Right renal cortex interstitium (tissue), 3 donors: Measurements from ENCODE around the gene WDR47. TPM values are rescaled to one million over a fixed set of nuclear protein-coding genes. Genes with fewer than 3 reads are reported as not detected.
"Not testable (repeated sequence)": the region's sequence is repeated elsewhere in the genome, so short reads cannot be mapped to it uniquely, and the experiment has no call there.

Experiments
- DNase-seq, 3 donors: peaks; one replicate each; pipeline ENCODE4 v3.0.0-alpha.2; 2013; ENCODE audit warnings: low read depth in 3 of 3, low spot score in 2 of 3
- polyA plus RNA-seq, 3 donors: library from polyadenylated mRNA; unstranded; fragments of 120-200 nt; gene quantifications; one replicate each; pipeline ENCODE4 v1.2.1, GENCODE V29; 2013; ENCODE audit not compliant: insufficient read length in 3 of 3

Gene WDR47
- polyA plus RNA-seq, 3 donors: 14.4 to 15.6 (median 14.9) TPM

- no peak for DNase-seq
These were observed 14.2 kb upstream of the WDR47 start for GRCh38 chr1:109056064-109056463.

DNA sequence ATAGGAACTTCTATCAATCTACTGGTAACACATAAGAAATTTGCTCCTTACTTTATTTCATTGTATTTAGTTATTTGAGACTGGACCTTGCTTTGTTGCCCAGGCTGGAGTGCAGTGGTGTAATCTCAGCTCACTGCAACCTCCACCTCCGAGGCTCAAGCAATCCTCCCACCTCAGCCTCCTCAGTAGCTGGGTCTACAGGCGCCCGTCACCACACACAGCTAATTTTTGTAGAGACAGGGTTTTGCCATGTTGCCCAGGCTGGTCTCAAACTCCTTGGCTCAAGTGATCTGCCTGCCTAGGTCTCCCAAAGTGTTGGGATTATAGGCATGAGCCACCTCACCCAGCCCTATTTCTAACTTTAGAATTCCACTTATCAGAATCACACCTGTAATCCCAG lies 10.2 kb upstream of the WDR47 start:
- DNase-seq: not testable (repeated sequence)

- peak in 1 of 3 donors; percentile 26 for DNase-seq
These were observed 8.5 kb upstream of the WDR47 start for GRCh38 chr1:109050228-109050995.

- DNase-seq: no peak
These were observed 6.4 kb upstream of the WDR47 start for GRCh38 chr1:109048335-109048734.

DNA sequence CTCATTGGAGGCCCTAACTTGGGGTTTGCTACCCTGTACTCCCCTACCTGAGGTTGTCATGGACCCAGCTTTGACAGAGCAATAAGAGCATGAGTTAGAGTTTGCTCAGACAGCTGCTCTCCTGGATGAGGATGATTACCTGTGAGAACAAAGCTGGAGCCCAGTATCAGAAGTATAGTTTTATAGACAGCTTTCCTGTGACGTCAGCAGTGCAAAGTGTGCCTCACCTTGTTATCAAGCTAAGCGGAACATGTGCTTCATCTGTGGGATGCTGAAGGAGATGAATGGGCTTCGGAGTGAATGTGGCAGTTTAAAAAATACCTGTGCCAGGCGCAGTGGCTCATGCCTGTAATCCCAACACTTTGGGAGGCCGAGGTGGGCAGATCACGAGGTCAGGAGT lies 5.4 kb upstream of the WDR47 start:
- no peak for DNase-seq

DNA sequence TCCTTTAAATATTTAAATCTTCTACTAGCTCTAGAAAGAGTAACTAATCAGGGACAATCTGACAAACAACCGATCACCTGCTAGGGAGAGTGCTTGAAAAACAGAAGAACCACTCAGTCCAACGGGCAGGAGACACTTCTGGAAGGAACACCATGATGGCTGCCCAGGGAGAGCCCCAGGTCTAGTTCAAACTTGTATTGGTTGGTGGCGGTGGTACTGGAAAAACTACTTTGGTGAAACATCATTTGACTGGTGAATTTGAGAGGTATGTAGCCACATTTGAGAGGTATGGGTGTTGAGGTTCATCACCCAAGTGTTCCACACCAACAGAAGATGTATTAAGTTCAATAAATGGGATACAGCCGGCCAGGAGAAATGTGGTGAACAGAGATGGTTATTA lies 4.8 kb upstream of the WDR47 start:
- DNase-seq: no peak

GRCh38 chr1:109045595-109045994 lies 3.7 kb upstream of the WDR47 start:
- no peak for DNase-seq

DNA sequence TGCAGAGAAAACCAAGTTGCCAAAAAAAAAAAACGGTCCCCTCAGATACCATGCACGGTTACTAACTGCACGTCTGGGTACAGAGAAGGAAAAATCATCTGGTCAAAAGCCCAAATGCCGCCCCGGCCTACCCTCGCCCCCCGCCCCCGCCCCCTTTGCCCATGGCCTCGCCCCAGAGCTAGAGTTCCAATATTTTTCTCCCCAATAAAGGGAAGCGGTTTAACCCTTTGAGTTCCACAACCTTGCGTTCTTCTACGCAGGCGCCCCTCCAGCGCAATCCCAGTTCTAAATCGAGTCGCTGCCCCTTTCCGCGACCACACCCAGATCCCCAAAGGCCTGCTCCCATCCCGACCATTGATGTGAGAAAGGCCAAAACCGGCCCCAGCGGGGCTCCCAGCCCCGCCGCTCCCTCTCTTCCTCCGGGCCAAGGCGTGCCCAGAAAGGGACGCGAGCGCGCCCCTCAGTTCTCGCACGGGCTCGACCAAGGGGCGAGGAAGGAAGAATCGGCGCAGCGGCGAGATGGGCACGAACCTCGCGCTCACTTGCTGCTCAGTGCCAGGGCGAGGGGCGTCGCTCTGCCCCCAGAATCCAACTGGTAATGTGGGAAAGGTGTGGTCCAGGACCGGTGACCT lies 797 bp downstream of the WDR47 start:
- no peak for DNase-seq

DNA sequence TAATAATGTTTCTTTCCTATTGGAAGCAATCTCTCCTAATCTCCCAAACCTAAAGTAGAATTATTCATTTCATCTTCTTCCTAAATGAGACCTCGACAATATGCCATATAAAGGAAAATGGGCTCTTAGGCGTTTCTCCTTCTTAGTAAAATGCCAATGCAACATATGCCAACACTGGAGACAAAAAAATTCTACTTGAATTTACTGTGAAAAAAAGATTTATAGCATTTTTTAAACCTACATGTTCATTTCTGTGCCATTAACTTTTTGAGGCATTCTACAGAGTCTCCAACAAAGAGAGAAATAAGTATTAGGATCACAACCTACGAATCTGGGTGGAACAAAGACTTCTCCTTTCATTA lies 1.3 kb downstream of the WDR47 start:
- no peak for DNase-seq

- DNase-seq: no peak
These were observed 7.5 kb downstream of the WDR47 start for GRCh38 chr1:109034382-109034781.

DNA sequence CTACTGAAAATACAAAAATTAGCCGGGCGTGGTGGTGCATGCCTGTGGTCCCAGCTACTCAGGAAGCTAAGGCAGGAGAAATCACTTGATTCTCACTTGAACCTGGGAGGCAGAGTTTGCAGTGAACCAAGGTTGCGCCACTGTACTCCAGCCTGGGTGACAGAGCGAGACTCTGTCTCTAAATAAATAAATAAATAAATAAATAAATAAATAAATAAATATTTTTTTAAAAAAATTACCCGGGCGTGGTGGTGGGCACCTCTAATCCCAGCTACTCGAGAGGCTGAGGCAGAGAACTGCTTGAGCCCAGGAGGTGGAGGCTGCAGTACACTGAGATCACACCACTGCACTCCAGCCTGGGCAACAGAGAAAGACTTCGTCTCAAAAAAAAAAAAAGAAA lies 12.4 kb downstream of the WDR47 start:
- not testable (repeated sequence) for DNase-seq

GRCh38 chr1:109027841-109028240 lies 14.1 kb downstream of the WDR47 start:
- DNase-seq: no peak

DNA sequence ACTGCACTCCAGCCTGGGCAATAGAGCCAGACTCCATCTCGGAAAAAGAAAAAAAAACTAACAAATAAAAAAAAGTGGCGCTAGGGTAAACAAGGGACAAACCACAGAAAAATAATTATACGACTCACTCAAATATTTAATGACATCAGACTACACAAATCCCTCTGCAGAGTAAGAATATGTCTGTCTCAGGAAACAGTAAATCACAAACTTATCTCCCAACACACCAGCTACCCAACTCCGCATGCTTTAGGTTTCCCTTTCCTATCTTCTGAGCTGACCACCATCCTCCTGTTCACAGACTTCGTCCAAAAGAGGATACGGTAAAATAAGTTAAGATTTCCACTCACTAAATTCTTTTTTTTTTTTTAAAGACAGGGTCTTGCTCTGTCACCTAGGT lies 16.2 kb downstream of the WDR47 start:
- DNase-seq: no peak

DNA sequence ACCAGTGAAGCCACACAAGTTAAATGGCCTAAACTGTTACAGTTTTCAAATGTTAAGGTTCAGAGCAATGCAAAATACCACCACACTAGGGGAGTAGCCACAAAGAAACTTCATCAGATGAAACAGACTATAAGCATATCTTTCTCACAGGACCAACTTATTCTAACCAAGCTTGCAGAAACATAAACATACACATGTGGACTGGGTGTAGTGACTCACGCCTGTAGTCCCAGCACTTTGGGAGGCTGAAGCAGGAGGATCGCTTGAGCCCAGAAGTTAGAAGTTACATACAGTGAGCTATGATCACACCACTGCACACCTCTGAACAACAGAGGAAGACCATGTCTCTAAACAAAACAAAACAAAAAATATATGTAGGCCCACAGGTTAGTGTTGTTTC lies 17.3 kb downstream of the WDR47 start:
- no peak for DNase-seq

DNA sequence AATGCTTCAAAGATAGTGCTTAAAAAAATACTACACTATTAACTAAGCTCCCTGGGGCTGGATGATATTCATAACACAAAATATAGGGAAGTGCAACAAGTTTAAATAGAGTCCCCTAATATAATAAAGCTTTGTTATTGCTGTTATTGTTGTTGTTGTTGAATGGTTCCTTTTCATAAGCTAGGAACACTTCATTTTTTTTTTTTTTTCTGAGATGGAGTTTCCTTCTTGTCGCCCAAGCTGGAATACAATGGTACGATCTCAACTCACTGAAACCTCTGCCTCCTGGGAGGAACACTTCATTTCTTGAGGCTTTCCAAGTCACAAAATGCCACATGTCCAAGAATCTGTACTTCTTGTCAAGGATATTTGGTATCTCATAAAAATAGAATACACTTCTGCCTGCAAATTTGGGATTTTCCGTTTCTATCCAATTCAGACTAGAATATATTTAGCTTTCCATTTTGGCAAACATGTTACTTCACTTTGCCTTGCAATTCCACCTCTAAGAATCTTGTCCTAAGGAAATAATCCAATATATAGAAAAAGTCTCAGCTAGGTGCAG lies 21.1 kb downstream of the WDR47 start:
- DNase-seq: no peak

DNA sequence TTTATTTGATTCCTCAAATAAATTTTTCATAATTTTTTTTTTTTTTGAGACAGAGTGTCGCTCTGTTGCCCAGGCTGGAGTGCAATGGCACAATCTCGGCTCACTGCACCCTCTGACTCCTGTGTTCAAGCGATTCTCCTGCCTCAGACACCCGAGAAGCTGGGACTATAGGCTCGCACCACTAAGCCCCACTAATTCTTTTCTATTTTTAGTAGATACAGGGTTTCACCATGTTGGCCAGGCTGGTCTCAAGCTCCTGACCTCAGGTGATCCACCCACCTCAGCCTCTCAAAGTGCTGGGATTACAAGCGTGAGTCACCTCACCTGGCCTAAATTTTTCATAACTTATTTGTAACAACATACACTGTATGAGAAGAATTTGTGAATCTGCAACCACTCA lies 24.2 kb downstream of the WDR47 start:
- DNase-seq: not testable (repeated sequence)

- no peak for DNase-seq
These were observed 24.8 kb downstream of the WDR47 start for GRCh38 chr1:109017134-109017533.

DNA sequence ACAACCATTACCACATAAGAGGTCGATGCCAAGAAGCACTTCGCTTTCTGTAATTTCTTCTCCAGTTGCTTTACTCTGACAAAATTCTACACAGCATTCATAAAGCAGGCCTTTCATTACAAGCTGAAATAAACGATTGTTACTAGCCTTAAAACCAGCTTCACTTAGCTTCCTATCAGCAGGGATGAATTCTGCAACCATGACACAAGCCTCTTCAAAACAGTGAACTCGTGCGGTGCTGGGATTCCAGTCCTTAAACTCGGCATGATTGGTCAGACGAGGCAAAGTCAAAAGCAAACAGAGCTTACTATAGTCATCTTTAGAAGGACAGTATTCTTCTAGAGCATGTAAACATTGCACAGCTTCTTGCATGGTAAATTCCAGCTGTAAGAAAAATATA lies 30.6 kb downstream of the WDR47 start:
- DNase-seq: no peak

- DNase-seq: not testable (repeated sequence)
These were observed 45.3 kb downstream of the WDR47 start for GRCh38 chr1:108996622-108997021.

GRCh38 chr1:108983114-108983513 lies 58.8 kb downstream of the WDR47 start:
- no peak for DNase-seq

DNA sequence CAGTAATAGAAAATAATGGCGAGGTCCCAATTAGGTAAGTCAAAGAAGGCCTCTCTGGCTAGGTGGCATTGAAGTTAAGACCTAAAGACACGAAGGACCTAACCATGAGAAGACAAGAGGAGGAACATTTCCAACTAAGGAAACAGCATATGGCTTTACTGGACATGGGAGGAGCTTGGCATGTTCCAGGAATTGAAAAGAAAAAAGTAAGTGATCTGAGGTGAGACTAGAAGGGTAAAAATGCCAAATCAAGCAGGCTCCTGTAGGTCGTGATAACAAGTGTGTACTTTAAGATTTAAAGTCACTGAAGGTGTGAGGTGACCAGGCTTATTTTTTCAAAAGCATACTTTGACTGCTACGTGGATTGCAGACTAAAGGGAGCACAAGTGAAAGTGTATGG lies 65.2 kb downstream of the WDR47 start:
- DNase-seq: no peak

GRCh38 chr1:108972951-108973350 lies 69.0 kb downstream of the WDR47 start:
- no peak for DNase-seq
